ENCODE measurements around the gene NBL1. TPM values are rescaled to one million over a fixed set of nuclear protein-coding genes. Genes with fewer than 3 reads are reported as not detected.

NBL1 gene
- total RNA-seq, result 158 to 249 TPM (median 159 TPM) in 3 replicates
- long read RNA-seq, transcript NBL1-202 (4 exons, 2,172 nt), result major isoform, 241 of 297 reads
- long read RNA-seq, partial matches to known transcripts, result 47 of 297 reads
- long read RNA-seq, other reads (novel, unspliced or antisense), result 8 of 297 reads

- Mint-ChIP-seq H3K36me3 (ENCODE audit: low read depth) (no peaks in the 10 kb centered on the region), H3K4me3 (ENCODE audit: unreplicated experiment) (peak within 1 kb of the TSS; percentile 92), H3K27me3 (ENCODE audit: low read depth) (no peaks in the 10 kb centered on the region), H3K27ac (ENCODE audit: unreplicated experiment) (peak within 1 kb of the TSS; percentile 86), H3K4me1 (ENCODE audit: low read depth) (peaks cover 55% of the 10 kb centered on the region), H3K9me3 (ENCODE audit: low read depth) (no peaks in the 10 kb centered on the region)
- no peak for TF ChIP-seq CTCF (IDR thresholded peaks at IDR 0.05)
- no peak for DNase-seq (ENCODE audit: low spot score)
These were observed at the start of gene NBL1 for GRCh38 chr1:19643602-19644394. TSS of gene NBL1 (plus strand) at chr1:19644311. CDS start at chr1:19655031, 10,720 bp downstream.

- peak overlapping the region; percentile 100 for H3K27ac Mint-ChIP-seq (ENCODE audit: unreplicated experiment)
- peak overlapping the region; percentile 100 for H3K4me3 Mint-ChIP-seq (ENCODE audit: unreplicated experiment)
- no peak for TF ChIP-seq CTCF (IDR thresholded peaks at IDR 0.05)
- peaks cover 29% of the 10 kb centered on the region for H3K4me1 Mint-ChIP-seq (ENCODE audit: low read depth)
- no peaks in the 10 kb centered on the region for H3K27me3 Mint-ChIP-seq (ENCODE audit: low read depth)
- no peak for DNase-seq (ENCODE audit: low spot score)
- no peaks in the 10 kb centered on the region for H3K9me3 Mint-ChIP-seq (ENCODE audit: low read depth)
- H3K36me3 Mint-ChIP-seq (ENCODE audit: low read depth), result peaks cover 4% of the 10 kb centered on the region
These were observed 47.9 kb upstream of the NBL1 start for GRCh38 chr1:19596065-19596713.

- Mint-ChIP-seq H3K36me3 (ENCODE audit: low read depth) (peaks cover 4% of the 10 kb centered on the region), H3K9me3 (ENCODE audit: low read depth) (no peaks in the 10 kb centered on the region), H3K27ac (ENCODE audit: unreplicated experiment) (peak overlapping the region; percentile 100), H3K4me1 (ENCODE audit: low read depth) (peaks cover 29% of the 10 kb centered on the region), H3K4me3 (ENCODE audit: unreplicated experiment) (peak overlapping the region; percentile 100), H3K27me3 (ENCODE audit: low read depth) (no peaks in the 10 kb centered on the region)
- DNase-seq (ENCODE audit: low spot score), result peak; percentile 98
- TF ChIP-seq CTCF (IDR thresholded peaks at IDR 0.05), result no peak
These were observed 47.2 kb upstream of the NBL1 start for GRCh38 chr1:19596714-19597495.

GRCh38 chr1:19597496-19598309 lies 46.4 kb upstream of the NBL1 start:
- TF ChIP-seq CTCF (IDR thresholded peaks at IDR 0.05), result no peak
- Mint-ChIP-seq H3K36me3 (ENCODE audit: low read depth) (peaks cover 4% of the 10 kb centered on the region), H3K4me1 (ENCODE audit: low read depth) (peaks cover 32% of the 10 kb centered on the region), H3K4me3 (ENCODE audit: unreplicated experiment) (peak overlapping the region; percentile 100), H3K9me3 (ENCODE audit: low read depth) (no peaks in the 10 kb centered on the region), H3K27ac (ENCODE audit: unreplicated experiment) (peak overlapping the region; percentile 100), H3K27me3 (ENCODE audit: low read depth) (no peaks in the 10 kb centered on the region)
- no peak for DNase-seq (ENCODE audit: low spot score)

All from chondrocyte (in vitro differentiated cells).